Measurements from ENCODE around the gene EID2B.

GRCh38 chr19:39539518-39540332 is 7.1 kb upstream of the EID2B start, which contains the start of gene EID2:
- TF ChIP-seq POLR2A (IDR thresholded peaks at IDR 0.05; ENCODE audit: low read depth, low read length) (peak; percentile 62), TAF1 (IDR thresholded peaks at IDR 0.05; ENCODE audit: low read depth, low read length) (peak; percentile 66)
